Activated CD8-positive, alpha-beta memory T cell treated with anti-CD3 and anti-CD28 coated beads, Interleukin-2, amount 10 ng/mL, durations not matched to agents 7 days and 5 days (primary cell): ENCODE results near the gene PCCA. TPM values are rescaled to one million over a fixed set of nuclear protein-coding genes. Genes with fewer than 3 reads are reported as not detected.
A peak's percentile ranks its signal among the peaks of the same experiment; 100 is the strongest.
"Not testable (repeated sequence)": the region's sequence is repeated elsewhere in the genome, so short reads cannot be mapped to it uniquely, and the experiment has no call there.

Experiments
- ATAC-seq: fragments of 150-1000 bp; cut with Tn5 transposase; one replicate; pipeline ENCODE4 v1.10.0; 2021; ENCODE audit warnings: moderate library complexity
- CTCF ChIA-PET: fragments of 350-600 bp; sonication (Branson Sonifier 250); formaldehyde crosslinking; loops from one replicate; lab custom pipeline; 2021; ENCODE audit warnings: antibody characterized with exemption; lab: Charles Lee
- DNase-seq: peaks from one replicate; pipeline ENCODE4 v3.0.0-alpha.2; 2020
- H3K27ac Mint-ChIP-seq: one replicate; pipeline ENCODE4 v1.8.0; 2021; ENCODE audit warnings: mild to moderate bottlenecking, mixed read lengths
- H3K27me3 Mint-ChIP-seq: one replicate; pipeline ENCODE4 v1.8.0; 2021; ENCODE audit warnings: mixed read lengths
- H3K36me3 Mint-ChIP-seq: one replicate; pipeline ENCODE4 v1.8.0; 2021; ENCODE audit warnings: mild to moderate bottlenecking, mixed read lengths
- H3K4me1 Mint-ChIP-seq: one replicate; pipeline ENCODE4 v1.8.0; 2021; ENCODE audit warnings: mixed read lengths
- H3K4me3 Mint-ChIP-seq: one replicate; pipeline ENCODE4 v1.8.0; 2021; ENCODE audit warnings: mild to moderate bottlenecking, moderate library complexity, mixed read lengths
- H3K9me3 Mint-ChIP-seq: one replicate; pipeline ENCODE4 v1.8.0; 2022; ENCODE audit warnings: low read depth, mixed read lengths
- total RNA-seq, 2 experiments: library from RNA; stranded (reverse); gene quantifications; one replicate each; pipeline ENCODE4 v1.2.3, GENCODE V29; 2021

PCCA gene
- total RNA-seq, 2 experiments from 2014 or later, result 14.1 to 17.9 TPM

- Mint-ChIP-seq H3K27me3 (no peaks in the 10 kb centered on the region), H3K9me3 (no peaks in the 10 kb centered on the region), H3K36me3 (peaks cover 2% of the 10 kb centered on the region), H3K4me3 (no peak overlapping the region), H3K27ac (no peak overlapping the region), H3K4me1 (peaks cover 5% of the 10 kb centered on the region)
- DNase-seq (no peak), ATAC-seq (no peak)
- CTCF ChIA-PET, result no interaction called here
These were observed 108.9 kb downstream of the PCCA start for GRCh38 chr13:100197591-100198365.

- Mint-ChIP-seq H3K27me3 (no peaks in the 10 kb centered on the region), H3K27ac (peak overlapping the region; percentile 72)
- CTCF ChIA-PET, result interaction anchor here (1.0 to 1.8 kb wide), 3 partner anchors 311 to 626 kb away, joined by 3 to 6 read pairs (median 4); no protein-coding TSS in a partner anchor
These were observed 114.9 kb downstream of the PCCA start for GRCh38 chr13:100203696-100204367.

GRCh38 chr13:100208002-100208401, 119.1 kb downstream of the PCCA start:
- Mint-ChIP-seq H3K27ac (no peak overlapping the region), H3K4me3 (no peak overlapping the region), H3K4me1 (peaks cover 24% of the 10 kb centered on the region), H3K36me3 (peaks cover 21% of the 10 kb centered on the region), H3K27me3 (no peaks in the 10 kb centered on the region), H3K9me3 (no peaks in the 10 kb centered on the region)
- DNase-seq (no peak), ATAC-seq (no peak)
- CTCF ChIA-PET, result no interaction called here

More at GRCh38 chr13:100203696-100204367, 114.9 kb downstream of the PCCA start:
- H3K4me1 Mint-ChIP-seq, result peaks cover 21% of the 10 kb centered on the region
- peak; percentile 92 for ATAC-seq
- no peaks in the 10 kb centered on the region for H3K9me3 Mint-ChIP-seq
- peak overlapping the region; percentile 52 for H3K4me3 Mint-ChIP-seq
- peak; percentile 44 for DNase-seq
- H3K36me3 Mint-ChIP-seq, result peaks cover 9% of the 10 kb centered on the region

- H3K27me3 Mint-ChIP-seq, result no peaks in the 10 kb centered on the region
- CTCF ChIA-PET, result no interaction called here
These were observed 119.7 kb downstream of the PCCA start for GRCh38 chr13:100208626-100209025.

GRCh38 chr13:100209857-100210825, 121.2 kb downstream of the PCCA start:
- no peaks in the 10 kb centered on the region for H3K27me3 Mint-ChIP-seq
- ATAC-seq (no peak), DNase-seq (no peak)
- H3K36me3 Mint-ChIP-seq, result peaks cover 27% of the 10 kb centered on the region
- H3K27ac Mint-ChIP-seq, result no peak overlapping the region
- H3K9me3 Mint-ChIP-seq, result no peaks in the 10 kb centered on the region
- CTCF ChIA-PET, result no interaction called here
- no peak overlapping the region for H3K4me3 Mint-ChIP-seq
- H3K4me1 Mint-ChIP-seq, result peaks cover 7% of the 10 kb centered on the region

More at GRCh38 chr13:100208626-100209025, 119.7 kb downstream of the PCCA start:
- H3K4me1 Mint-ChIP-seq, result peaks cover 19% of the 10 kb centered on the region
- H3K4me3 Mint-ChIP-seq, result no peak overlapping the region
- no peak for ATAC-seq
- no peak for DNase-seq
- peaks cover 19% of the 10 kb centered on the region for H3K36me3 Mint-ChIP-seq
- no peaks in the 10 kb centered on the region for H3K9me3 Mint-ChIP-seq
- no peak overlapping the region for H3K27ac Mint-ChIP-seq

GRCh38 chr13:100211016-100211710, 122.3 kb downstream of the PCCA start:
- H3K4me3 Mint-ChIP-seq, result no peak overlapping the region
- ATAC-seq, result no peak
- no peaks in the 10 kb centered on the region for H3K9me3 Mint-ChIP-seq
- no peaks in the 10 kb centered on the region for H3K27me3 Mint-ChIP-seq
- no peak overlapping the region for H3K27ac Mint-ChIP-seq
- CTCF ChIA-PET, result no interaction called here
- peaks cover 5% of the 10 kb centered on the region for H3K4me1 Mint-ChIP-seq
- no peak for DNase-seq
- peaks cover 27% of the 10 kb centered on the region for H3K36me3 Mint-ChIP-seq

- DNase-seq (no peak), ATAC-seq (no peak)
These were observed 124.1 kb downstream of the PCCA start for GRCh38 chr13:100212904-100213553.

GRCh38 chr13:100213576-100213975, 124.7 kb downstream of the PCCA start:
- DNase-seq (no peak), ATAC-seq (no peak)
- peaks cover 3% of the 10 kb centered on the region for H3K4me1 Mint-ChIP-seq
- CTCF ChIA-PET, result interaction anchor here (0.7 to 0.8 kb wide), 2 partner anchors 461 to 578 kb away, joined by 3 read pairs; partner anchors contain the start of gene TMTC4
- no peaks in the 10 kb centered on the region for H3K27me3 Mint-ChIP-seq
- H3K27ac Mint-ChIP-seq, result no peak overlapping the region
- H3K4me3 Mint-ChIP-seq, result no peak overlapping the region
- H3K9me3 Mint-ChIP-seq, result no peaks in the 10 kb centered on the region
- peaks cover 26% of the 10 kb centered on the region for H3K36me3 Mint-ChIP-seq

More at GRCh38 chr13:100212904-100213553, 124.1 kb downstream of the PCCA start:
- Mint-ChIP-seq H3K4me1 (peaks cover 5% of the 10 kb centered on the region), H3K27ac (no peak overlapping the region), H3K9me3 (no peaks in the 10 kb centered on the region), H3K4me3 (no peak overlapping the region), H3K36me3 (peaks cover 23% of the 10 kb centered on the region), H3K27me3 (no peaks in the 10 kb centered on the region)
- CTCF ChIA-PET, result interaction anchor here (0.7 kb wide), 1 partner anchor 462 kb away, joined by 3 read pairs; the partner anchor contains the start of gene TMTC4

GRCh38 chr13:100214886-100215285, 126.0 kb downstream of the PCCA start:
- H3K27me3 Mint-ChIP-seq, result no peaks in the 10 kb centered on the region
- H3K27ac Mint-ChIP-seq, result no peak overlapping the region
- ATAC-seq (no peak), DNase-seq (no peak)
- CTCF ChIA-PET, result no interaction called here
- H3K9me3 Mint-ChIP-seq, result no peaks in the 10 kb centered on the region
- H3K4me1 Mint-ChIP-seq, result peaks cover 3% of the 10 kb centered on the region
- H3K36me3 Mint-ChIP-seq, result peaks cover 27% of the 10 kb centered on the region
- no peak overlapping the region for H3K4me3 Mint-ChIP-seq

GRCh38 chr13:100221166-100221565, 132.3 kb downstream of the PCCA start:
- CTCF ChIA-PET, result interaction anchor here (1.6 kb wide), 1 partner anchor 9 kb away, joined by 3 read pairs; no protein-coding TSS in a partner anchor
- Mint-ChIP-seq H3K9me3 (no peaks in the 10 kb centered on the region), H3K36me3 (peaks cover 5% of the 10 kb centered on the region), H3K4me1 (no peaks in the 10 kb centered on the region), H3K27ac (no peak overlapping the region), H3K27me3 (no peaks in the 10 kb centered on the region), H3K4me3 (no peak overlapping the region)
- ATAC-seq, result no peak
- DNase-seq, result no peak

GRCh38 chr13:100223966-100224530, 135.2 kb downstream of the PCCA start:
- not testable (repeated sequence) for H3K9me3 Mint-ChIP-seq, H3K36me3 Mint-ChIP-seq, ATAC-seq, H3K4me1 Mint-ChIP-seq, DNase-seq, H3K27me3 Mint-ChIP-seq, H3K4me3 Mint-ChIP-seq, H3K27ac Mint-ChIP-seq
- CTCF ChIA-PET, result interaction anchor here (1.1 to 1.3 kb wide), 2 partner anchors 9 to 11 kb away, joined by 3 read pairs; no protein-coding TSS in a partner anchor
